Activated T-cell treated with anti-CD3 and anti-CD28 coated beads, Interleukin-2, amount 50 U/mL, for 1 hour (primary cell): ENCODE results near the gene KRI1.
A peak's percentile ranks its signal among the peaks of the same experiment; 100 is the strongest.

Experiments
- DNase-seq: peaks from one replicate; pipeline ENCODE4 v3.0.0-alpha.2; 2020

KRI1 gene

GRCh38 chr19:10565567-10566407 lies at the start of gene KRI1:
Gene KRI1 (minus strand): TSS chr19:10566010. CDS start chr19:10565999, 11 bp downstream.
- peak; percentile 99 for DNase-seq

DNA sequence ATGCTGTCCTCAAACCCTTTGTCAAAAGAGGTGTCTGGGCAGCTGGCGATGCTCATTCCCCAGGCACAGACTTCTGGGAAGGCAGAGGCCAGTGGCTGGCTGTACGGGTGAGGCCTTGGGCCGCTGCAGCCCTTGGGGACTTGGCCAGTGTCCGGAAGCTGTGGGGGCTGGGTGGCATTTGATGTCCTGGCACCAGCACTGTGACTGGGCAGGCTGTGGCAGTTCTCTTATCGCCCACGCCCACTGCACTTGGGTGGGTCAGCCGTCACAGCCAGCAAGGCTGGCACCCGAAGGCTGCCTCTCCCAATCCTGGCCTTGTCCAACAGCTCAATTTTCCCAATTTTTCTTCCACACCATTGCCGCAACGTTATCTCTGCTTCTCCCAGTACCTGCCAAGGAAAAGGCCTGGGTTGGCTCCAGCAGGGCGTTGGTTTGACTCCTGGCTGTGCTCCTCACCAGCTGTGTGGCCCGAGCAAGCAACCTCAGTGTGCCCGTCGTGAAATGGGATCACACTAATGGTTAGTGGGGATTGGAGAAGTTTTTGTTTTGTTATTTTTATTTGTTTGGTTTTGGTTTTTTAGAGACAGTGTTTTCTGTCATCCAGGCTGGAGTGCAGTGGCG lies 46.8 kb upstream of the KRI1 start:
- no peak for DNase-seq

- no peak for DNase-seq
Measured at GRCh38 chr19:10611907-10612306, 46.1 kb upstream of the KRI1 start.

DNA sequence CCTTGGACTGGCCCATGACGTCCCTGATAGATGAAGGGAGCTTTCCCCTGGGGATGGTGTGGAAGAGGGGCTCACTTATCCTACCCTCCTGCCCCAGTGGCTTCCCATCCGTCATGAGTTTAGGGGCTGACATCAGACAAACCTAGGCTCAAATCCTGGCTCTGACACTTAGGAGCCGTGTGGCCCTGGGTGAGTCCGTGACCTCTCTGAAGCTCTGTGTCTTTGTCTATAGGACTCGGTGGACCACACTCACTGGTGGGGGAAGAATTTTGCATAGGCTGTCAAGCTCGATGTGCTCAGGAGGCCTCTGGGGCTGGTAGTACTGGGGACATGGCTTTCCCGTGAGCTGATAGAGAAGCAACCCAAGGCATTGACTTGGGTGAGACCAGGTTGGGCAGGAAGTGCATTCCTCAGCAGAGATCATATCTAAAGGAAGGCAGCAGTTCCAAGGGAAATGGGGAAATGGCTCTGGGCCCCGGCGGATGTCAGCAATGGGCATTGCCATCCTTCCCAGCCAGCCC lies 38.7 kb upstream of the KRI1 start:
- peak; percentile 52 for DNase-seq

DNA sequence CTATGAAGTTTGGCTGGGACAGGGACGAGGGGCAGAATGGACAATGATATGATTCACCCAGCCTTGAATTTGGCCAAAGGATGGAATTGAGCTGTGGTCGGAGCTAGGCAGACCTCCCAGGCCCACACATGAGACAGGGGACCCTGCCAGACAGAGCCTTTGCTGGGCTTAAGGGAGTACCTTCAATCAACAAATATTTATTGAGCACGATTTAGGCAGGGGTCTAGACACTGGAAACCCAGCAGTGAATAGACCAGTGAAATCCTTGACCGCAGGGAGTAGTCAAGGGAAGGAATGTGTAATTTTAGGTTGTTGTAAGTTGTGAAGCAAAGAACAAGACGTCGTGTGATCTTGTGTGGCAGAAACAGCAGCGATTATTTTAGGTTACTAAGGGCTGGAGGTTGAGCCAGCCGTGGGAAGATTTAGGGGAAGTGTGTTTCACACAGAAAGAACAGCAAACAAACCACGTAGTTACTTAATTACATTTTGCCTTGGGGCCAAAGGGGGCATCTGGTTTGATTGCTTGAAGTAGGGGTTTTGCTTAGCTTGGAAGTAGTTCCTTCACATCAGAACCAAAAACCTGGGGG lies 38.2 kb upstream of the KRI1 start:
- no peak for DNase-seq

- peak; percentile 80 for DNase-seq
Measured at GRCh38 chr19:10603084-10603872, 37.5 kb upstream of the KRI1 start.

- DNase-seq: peak; percentile 91
Measured at GRCh38 chr19:10602330-10603083, 36.7 kb upstream of the KRI1 start.

DNA sequence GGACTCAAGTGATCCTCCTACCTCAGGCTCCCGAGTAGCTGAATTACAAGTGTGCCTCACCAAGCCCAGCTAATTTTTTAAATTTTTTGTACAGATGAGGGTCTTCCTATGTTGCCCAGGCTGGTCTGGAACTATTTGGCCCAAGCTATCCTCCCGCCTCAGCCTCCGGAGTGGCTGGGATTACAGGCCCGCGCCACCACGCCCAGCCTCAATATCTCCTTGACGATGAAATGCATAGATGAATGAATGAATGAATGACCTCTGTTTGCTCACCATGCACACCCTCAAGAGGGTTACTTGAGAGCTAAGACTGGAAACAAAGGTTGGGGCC lies 36.2 kb upstream of the KRI1 start:
- DNase-seq: no peak

DNA sequence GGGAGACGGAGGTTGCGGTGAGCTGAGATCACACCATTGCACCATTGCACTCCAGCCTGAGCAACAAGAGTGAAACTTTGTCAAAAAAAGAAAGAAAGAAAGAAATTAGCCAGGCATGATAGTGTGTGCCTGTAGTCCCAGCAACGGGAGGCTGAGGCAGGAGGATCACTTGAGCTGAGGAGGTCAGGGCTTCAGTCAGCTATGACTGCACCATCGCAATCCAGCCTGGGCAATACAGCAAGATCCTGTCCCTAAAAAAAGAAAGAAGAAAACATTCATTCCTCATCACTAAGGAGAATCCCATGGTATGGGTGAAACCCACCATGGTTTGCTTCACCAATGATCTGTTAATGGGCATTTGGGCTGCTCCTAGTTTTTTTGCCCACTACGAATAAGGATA lies 34.3 kb upstream of the KRI1 start:
- DNase-seq: no peak

DNA sequence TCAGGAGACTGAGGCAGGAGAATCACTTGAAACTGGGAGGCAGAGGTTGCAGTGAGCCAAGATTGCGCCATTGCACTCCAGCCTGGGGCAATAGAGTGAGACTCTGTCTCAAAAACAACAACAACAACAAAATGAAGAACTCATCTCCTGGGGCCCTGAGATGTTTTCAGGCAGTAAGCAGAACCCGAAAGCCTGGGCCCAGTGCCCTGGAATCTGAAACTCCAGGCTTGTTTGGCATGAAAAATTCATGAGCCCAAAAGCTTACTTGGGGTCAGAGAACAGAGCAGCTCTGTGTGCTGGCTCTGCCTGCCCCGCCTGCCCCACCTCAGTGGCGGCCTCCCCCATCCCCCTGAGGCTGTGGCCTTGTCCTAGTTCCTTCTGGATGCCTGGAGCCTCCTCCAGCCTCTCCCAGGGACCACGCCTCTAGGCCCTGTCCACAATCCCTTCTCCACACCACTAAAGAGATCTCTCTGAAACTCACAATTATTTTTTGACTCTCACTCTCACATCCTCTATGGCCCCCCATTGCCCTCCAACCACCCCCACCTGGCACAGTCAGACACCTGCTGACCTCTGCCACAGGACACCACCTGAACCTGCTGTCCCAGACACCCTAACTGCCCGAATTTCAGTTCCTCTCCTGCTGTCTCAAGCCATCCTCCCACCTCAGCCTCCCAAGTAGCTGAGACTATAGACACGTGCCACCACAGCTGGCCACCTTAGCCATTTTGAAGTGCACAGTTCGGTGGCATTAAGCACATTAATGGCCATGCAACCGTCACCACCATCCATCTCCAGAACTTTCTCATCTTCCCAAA lies 28.2 kb upstream of the KRI1 start:
- no peak for DNase-seq

- DNase-seq: no peak
Measured at GRCh38 chr19:10593148-10593547, 27.3 kb upstream of the KRI1 start.

- no peak for DNase-seq
Measured at GRCh38 chr19:10587839-10588150, 22.0 kb upstream of the KRI1 start.

GRCh38 chr19:10587022-10587838 lies 21.4 kb upstream of the KRI1 start, which contains the start of gene AP1M2:
Gene AP1M2 (minus strand): TSS chr19:10587312. CDS start chr19:10587231, 81 bp downstream.
- DNase-seq: no peak

DNA sequence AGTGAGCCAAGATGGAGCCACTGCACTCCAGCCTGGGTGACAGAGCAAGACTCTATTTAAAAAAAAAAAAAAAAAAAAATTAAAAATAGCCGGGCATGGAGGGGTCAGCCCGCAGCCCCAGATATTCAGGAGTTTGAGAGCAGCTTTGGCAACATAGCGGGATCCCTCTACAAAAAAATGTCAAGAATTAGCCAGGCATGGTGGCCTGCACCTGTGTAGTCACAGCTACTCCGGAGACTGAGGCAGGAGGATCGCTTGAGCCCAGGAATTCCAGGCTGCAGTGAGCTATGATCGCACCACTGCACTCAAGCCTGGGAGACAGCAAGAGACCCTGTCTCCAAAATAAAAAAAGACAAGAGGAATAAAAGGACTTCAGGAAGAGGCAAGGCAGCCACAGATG lies 20.6 kb upstream of the KRI1 start:
- DNase-seq: no peak

GRCh38 chr19:10583036-10583776 lies 17.4 kb upstream of the KRI1 start:
- DNase-seq: no peak

DNA sequence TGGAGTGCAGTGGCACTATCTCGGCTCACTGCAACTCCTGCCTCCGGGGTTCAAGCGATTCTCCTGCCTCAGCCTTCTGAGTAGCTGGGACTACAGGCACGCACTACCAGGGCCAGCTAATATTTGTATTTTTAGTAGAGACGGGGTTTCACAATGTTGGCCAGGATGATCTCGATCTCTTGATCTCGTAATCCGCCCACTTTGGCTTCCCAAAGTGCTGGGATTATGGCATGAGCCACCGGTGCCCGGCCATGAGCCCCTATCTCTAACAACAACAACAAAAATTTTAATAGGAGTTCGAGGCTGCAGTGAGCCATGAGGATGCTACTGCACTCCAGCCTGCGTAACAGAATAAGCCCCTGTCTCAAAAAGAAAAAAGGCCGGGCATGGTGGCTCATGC lies 16.3 kb upstream of the KRI1 start:
- DNase-seq: no peak

DNA sequence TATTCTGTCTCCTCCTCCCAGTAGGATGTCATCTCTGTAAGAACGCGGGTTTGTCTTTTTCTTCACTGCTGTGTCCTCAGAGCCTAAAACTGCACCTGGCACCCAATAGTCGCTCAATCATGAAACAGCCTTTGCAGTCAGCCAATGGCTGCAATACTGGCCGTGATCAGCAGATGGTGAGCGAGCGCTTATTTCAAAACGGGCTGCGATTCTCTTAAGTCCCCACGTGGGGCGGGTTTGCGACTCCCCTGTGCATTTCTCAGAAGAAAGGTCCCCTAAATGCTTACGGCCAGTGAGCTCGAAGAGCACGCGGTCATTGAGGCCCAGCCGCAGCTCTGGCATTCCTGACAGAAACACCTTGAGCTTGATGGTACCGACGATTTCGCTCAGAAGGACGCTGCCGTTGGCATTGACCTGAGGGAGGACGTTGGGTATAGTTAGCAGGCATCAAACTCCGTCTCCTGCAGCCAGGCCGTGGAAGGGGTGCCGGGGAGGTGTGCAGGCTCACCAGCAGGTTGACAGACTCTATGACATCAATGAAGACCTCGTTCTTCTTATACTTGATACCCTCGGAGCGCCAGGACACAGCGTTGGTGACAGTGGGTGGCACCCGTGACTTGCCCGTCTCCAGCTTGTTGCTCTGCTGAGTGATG lies 15.3 kb upstream of the KRI1 start:
- peak; percentile 93 for DNase-seq

DNA sequence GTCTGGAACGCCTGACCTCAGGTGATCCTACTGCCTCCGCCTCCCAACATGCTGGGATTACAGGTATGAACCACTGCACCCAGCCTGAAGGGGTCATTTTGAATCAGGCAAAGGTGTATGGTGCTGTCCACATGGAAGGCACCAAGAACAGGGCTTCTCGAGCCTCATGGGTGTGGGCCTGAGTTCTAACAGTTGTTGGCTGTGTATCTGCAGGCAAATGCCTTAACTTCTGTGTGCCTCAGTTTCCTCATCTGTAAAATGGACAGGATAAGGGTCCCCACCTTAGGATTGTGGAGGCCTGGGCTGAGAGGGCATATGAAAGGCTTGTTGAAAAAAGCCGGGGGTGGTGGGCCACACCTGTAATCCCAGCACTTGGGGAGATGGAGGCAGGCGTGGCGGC lies 12.1 kb upstream of the KRI1 start:
- no peak for DNase-seq

DNA sequence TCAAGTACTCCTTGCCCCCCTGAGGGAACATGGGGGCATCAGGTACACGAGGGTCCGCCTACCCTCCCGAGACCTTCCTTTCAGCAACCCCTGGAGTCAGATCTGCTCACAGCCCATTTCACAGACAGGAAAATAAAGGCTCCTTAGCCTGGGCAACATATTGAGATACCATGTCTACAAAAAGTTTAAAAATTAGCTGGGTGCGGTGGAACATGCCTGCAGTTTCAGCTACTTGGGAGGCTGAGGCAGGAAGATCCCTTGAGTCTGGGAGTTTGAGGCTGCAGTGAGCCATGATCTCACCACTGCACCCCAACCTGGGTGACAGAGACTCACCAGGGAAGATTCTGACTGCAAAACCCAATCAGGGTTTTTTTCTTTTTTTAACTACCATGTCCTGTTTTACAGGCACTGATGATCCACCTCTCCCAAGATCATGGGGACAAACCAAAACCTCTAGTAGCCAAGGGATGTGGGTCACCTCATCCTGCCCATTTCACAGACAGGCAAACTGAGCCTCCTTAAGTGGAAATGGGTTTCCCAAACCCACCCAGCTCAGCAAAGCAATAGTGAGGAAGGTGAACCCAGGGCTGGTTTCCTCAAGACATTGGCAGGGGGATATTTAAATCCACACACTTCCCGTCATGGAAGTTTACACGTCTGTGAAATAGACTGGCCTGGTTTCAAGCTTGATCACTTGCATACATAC lies 9.4 kb upstream of the KRI1 start:
- DNase-seq: no peak
